NT2/D1 (cell line): Measurements from ENCODE around the gene CD84.
"Not testable (repeated sequence)": the region's sequence is repeated elsewhere in the genome, so short reads cannot be mapped to it uniquely, and the experiment has no call there.

Experiments used
- SUZ12 ChIP-seq: IDR thresholded peaks from 2 replicates; pipeline ENCODE4 v1.6.1; 2011; ENCODE audit not compliant: insufficient read length, insufficient read depth; ENCODE audit errors: extremely low read depth
- ZNF274 ChIP-seq: IDR thresholded peaks from 2 replicates; pipeline ENCODE4 v1.6.1; 2011; ENCODE audit warnings: mild to moderate bottlenecking, low read depth, low read length

DNA sequence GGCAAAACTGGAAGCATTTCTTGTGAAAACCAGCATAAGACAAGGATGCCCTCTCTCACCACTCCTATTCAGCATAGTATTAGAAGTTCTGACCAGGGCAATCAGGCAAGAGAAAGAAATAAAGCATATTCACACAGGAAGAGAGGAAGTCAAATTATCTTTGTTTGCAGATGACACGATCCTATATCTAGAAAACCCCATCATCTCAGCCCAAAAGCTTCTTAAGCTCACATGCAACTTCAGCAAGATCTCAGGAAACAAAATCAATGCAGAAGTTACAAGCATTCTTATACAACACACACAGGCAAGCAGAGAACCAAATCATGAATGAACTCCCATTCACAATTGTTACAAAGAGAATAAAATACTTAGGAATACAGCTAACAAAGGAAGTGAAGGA lies 63.4 kb downstream of the CD84 start:
- not testable (repeated sequence) for TF ChIP-seq ZNF274, SUZ12
